Measurements from ENCODE around the gene NTM. TPM values are rescaled to one million over a fixed set of nuclear protein-coding genes. Genes with fewer than 3 reads are reported as not detected.

Gene NTM
- total and polyA plus RNA-seq, 2 donors (not counting 1 experiment from before 2014, with no cell fraction given) = 12.3 to 28.6 TPM

- Histone ChIP-seq H3K9ac (ENCODE audit: insufficient read depth, low read length) (no peak overlapping the region), H4K20me1 (ENCODE audit: control insufficient read depth, extremely low read depth, insufficient read depth, low read length) (no peaks in the 10 kb centered on the region), H3K9me3 (ENCODE audit: control insufficient read depth, insufficient read depth, low read depth, low read length) (no peaks in the 10 kb centered on the region), H3K79me2 (ENCODE audit: control insufficient read depth, insufficient read depth, low read length) (no peaks in the 10 kb centered on the region), H3K4me3 (replicated peaks in 1 of 4; ENCODE audit: control extremely low read depth in 1 of 4, insufficient read depth in 1 of 4, low read depth in 3 of 4, low read length in 4 of 4) (no peak overlapping the region), H3K27me3 (ENCODE audit: control insufficient read depth, insufficient read depth, low read length) (no peaks in the 10 kb centered on the region), H3K36me3 (ENCODE audit: control insufficient read depth, insufficient read depth, low read length) (no peaks in the 10 kb centered on the region), H2AFZ (ENCODE audit: low read length) (no peak overlapping the region), H3K27ac (ENCODE audit: insufficient read depth, low read length) (no peak overlapping the region), H3K4me1 (ENCODE audit: control insufficient read depth, extremely low read depth, insufficient read depth, low read length) (no peaks in the 10 kb centered on the region), H3K4me2 (ENCODE audit: extremely low read depth, insufficient read depth, low read length) (no peak overlapping the region)
- TF ChIP-seq CTCF (conservative IDR thresholded peaks at IDR 0.05 in 1 of 2, IDR thresholded peaks at IDR 0.05 in 1 of 2; ENCODE audit: low read depth in 1 of 2, low read length in 2 of 2) (no peak), EZH2 (IDR thresholded peaks at IDR 0.05; ENCODE audit: low read length, missing control alignments) (no peak)
- no peak for DNase-seq (ENCODE audit: low read depth in 2 of 2)
These were observed 98.2 kb downstream of the NTM start for GRCh38 chr11:131468565-131468964.

DNA sequence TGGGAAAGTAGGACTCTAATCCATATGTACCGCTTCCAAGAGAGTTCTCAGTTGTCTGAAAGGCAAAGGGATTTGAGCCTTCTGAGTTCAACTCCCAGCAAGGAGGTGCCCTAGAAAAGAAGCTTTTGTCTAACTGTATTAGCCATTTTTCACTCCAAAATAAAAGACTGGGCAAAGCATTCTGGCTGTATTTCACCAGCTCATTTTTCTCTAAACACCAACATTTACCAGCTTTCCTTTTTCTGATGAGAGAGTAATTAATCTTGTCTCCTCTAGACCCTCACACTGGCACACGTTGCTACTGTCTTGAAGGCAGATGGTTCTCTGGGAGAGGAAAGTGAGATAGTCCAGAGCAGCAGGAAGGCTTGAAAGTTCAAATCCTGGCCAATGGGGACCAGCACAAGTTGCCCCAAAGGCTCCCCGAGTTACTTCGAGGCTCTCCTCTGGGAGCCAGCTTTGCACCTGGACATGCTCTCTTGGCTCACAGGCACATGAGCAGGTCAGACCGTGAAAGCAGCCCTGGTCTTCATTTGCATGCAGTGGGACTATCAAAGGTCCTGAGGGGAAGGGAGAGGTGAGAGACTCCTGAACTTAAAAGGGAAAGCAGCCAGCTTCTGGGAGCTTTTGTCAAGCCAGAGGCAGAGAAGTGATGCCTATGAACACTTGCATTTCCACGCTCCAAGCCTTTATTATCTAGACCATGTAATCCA, 100.0 kb downstream of the NTM start:
- no peak overlapping the region for H3K4me3 ChIP-seq (replicated peaks in 1 of 4; ENCODE audit: control extremely low read depth in 1 of 4, insufficient read depth in 1 of 4, low read depth in 3 of 4, low read length in 4 of 4)
- H3K9ac ChIP-seq (ENCODE audit: insufficient read depth, low read length) = no peak overlapping the region
- H3K79me2 ChIP-seq (ENCODE audit: control insufficient read depth, insufficient read depth, low read length) = no peaks in the 10 kb centered on the region
- DNase-seq (ENCODE audit: low read depth in 2 of 2) = no peak
- H3K36me3 ChIP-seq (ENCODE audit: control insufficient read depth, insufficient read depth, low read length) = no peaks in the 10 kb centered on the region
- no peak overlapping the region for H3K4me2 ChIP-seq (ENCODE audit: extremely low read depth, insufficient read depth, low read length)
- H3K4me1 ChIP-seq (ENCODE audit: control insufficient read depth, extremely low read depth, insufficient read depth, low read length) = no peaks in the 10 kb centered on the region
- no peak for TF ChIP-seq CTCF (conservative IDR thresholded peaks at IDR 0.05 in 1 of 2, IDR thresholded peaks at IDR 0.05 in 1 of 2; ENCODE audit: low read depth in 1 of 2, low read length in 2 of 2)
- TF ChIP-seq EZH2 (IDR thresholded peaks at IDR 0.05; ENCODE audit: low read length, missing control alignments) = no peak
- no peak overlapping the region for H3K27ac ChIP-seq (ENCODE audit: insufficient read depth, low read length)
- no peaks in the 10 kb centered on the region for H4K20me1 ChIP-seq (ENCODE audit: control insufficient read depth, extremely low read depth, insufficient read depth, low read length)
- no peaks in the 10 kb centered on the region for H3K27me3 ChIP-seq (ENCODE audit: control insufficient read depth, insufficient read depth, low read length)
- H2AFZ ChIP-seq (ENCODE audit: low read length) = no peak overlapping the region
- H3K9me3 ChIP-seq (ENCODE audit: control insufficient read depth, insufficient read depth, low read depth, low read length) = no peaks in the 10 kb centered on the region

- Histone ChIP-seq H3K27me3 (ENCODE audit: control insufficient read depth, insufficient read depth, low read length) (no peaks in the 10 kb centered on the region), H4K20me1 (ENCODE audit: control insufficient read depth, extremely low read depth, insufficient read depth, low read length) (no peaks in the 10 kb centered on the region), H3K4me2 (ENCODE audit: extremely low read depth, insufficient read depth, low read length) (no peak overlapping the region), H3K9ac (ENCODE audit: insufficient read depth, low read length) (no peak overlapping the region), H3K9me3 (ENCODE audit: control insufficient read depth, insufficient read depth, low read depth, low read length) (no peaks in the 10 kb centered on the region), H3K4me1 (ENCODE audit: control insufficient read depth, extremely low read depth, insufficient read depth, low read length) (no peaks in the 10 kb centered on the region), H3K36me3 (ENCODE audit: control insufficient read depth, insufficient read depth, low read length) (no peaks in the 10 kb centered on the region), H3K27ac (ENCODE audit: insufficient read depth, low read length) (no peak overlapping the region), H2AFZ (ENCODE audit: low read length) (no peak overlapping the region), H3K79me2 (ENCODE audit: control insufficient read depth, insufficient read depth, low read length) (no peaks in the 10 kb centered on the region), H3K4me3 (replicated peaks in 1 of 4; ENCODE audit: control extremely low read depth in 1 of 4, insufficient read depth in 1 of 4, low read depth in 3 of 4, low read length in 4 of 4) (no peak overlapping the region)
- TF ChIP-seq CTCF (conservative IDR thresholded peaks at IDR 0.05 in 1 of 2, IDR thresholded peaks at IDR 0.05 in 1 of 2; ENCODE audit: low read depth in 1 of 2, low read length in 2 of 2) = no peak
- no peak for DNase-seq (ENCODE audit: low read depth in 2 of 2)
These were observed 101.6 kb downstream of the NTM start for GRCh38 chr11:131471976-131472375.
